Trophoblast cell (in vitro differentiated cells and primary cell): ENCODE data around the gene ERC1.

Experiments used
- DNase-seq, 2 donors: peaks; one replicate each; pipeline ENCODE4 v3.0.0-alpha.2; 2016
- H2AFZ ChIP-seq: 2 replicates; pipeline ENCODE4 v1.6.1; 2013; ENCODE audit warnings: low read length, moderate library complexity, mild to moderate bottlenecking; ENCODE audit not compliant: insufficient read depth, poor library complexity
- H2AK5ac ChIP-seq: 2 replicates; pipeline ENCODE4 v1.6.1; 2013; ENCODE audit warnings: mild to moderate bottlenecking, low read length
- H2BK120ac ChIP-seq: 2 replicates; pipeline ENCODE4 v1.6.1; 2013; ENCODE audit warnings: low read length, mild to moderate bottlenecking, moderate library complexity; ENCODE audit not compliant: insufficient read depth, poor library complexity
- H2BK12ac ChIP-seq: 2 replicates; pipeline ENCODE4 v1.6.1; 2013; ENCODE audit warnings: mild to moderate bottlenecking, low read length, moderate library complexity
- H2BK5ac ChIP-seq: 2 replicates; pipeline ENCODE4 v1.6.1; 2013; ENCODE audit warnings: low read length, low read depth, moderate library complexity, mild to moderate bottlenecking; ENCODE audit not compliant: poor library complexity
- H3K14ac ChIP-seq: 2 replicates; pipeline ENCODE4 v1.6.1; 2013; ENCODE audit warnings: mild to moderate bottlenecking, low read length
- H3K18ac ChIP-seq: 2 replicates; pipeline ENCODE4 v1.6.1; 2013; ENCODE audit warnings: mild to moderate bottlenecking, low read length
- H3K23ac ChIP-seq: 2 replicates; pipeline ENCODE4 v1.6.1; 2013; ENCODE audit warnings: low read length
- H3K27ac ChIP-seq: 2 replicates; pipeline ENCODE4 v1.5.1; 2013; ENCODE audit warnings: low read depth, mild to moderate bottlenecking, inconsistent platforms, low read length, moderate library complexity
- H3K27me3 ChIP-seq: 2 replicates; pipeline ENCODE4 v1.6.1; 2013; ENCODE audit warnings: inconsistent platforms, mild to moderate bottlenecking, low read length, moderate library complexity; ENCODE audit not compliant: insufficient read depth
- H3K36me3 ChIP-seq, 2 experiments: 1 replicate in 1 of 2; 2 replicates in 1 of 2; pipeline ENCODE4 v1.6.1; 2013; ENCODE audit warnings: low read length in 2 of 2, mild to moderate bottlenecking in 2 of 2, moderate library complexity in 1 of 2; ENCODE audit not compliant: insufficient read depth in 2 of 2, control insufficient read depth in 1 of 2
- H3K4ac ChIP-seq: 2 replicates; pipeline ENCODE4 v1.6.1; 2013; ENCODE audit warnings: low read depth, mild to moderate bottlenecking, low read length, moderate library complexity
- H3K4me1 ChIP-seq, 2 experiments: 1 replicate in 1 of 2; 2 replicates in 1 of 2; pipeline ENCODE4 v1.6.1; 2013; ENCODE audit warnings: low read length in 2 of 2, mild to moderate bottlenecking in 2 of 2, moderate library complexity in 1 of 2; ENCODE audit not compliant: insufficient read depth in 2 of 2, control insufficient read depth in 1 of 2
- H3K4me2 ChIP-seq: 2 replicates; pipeline ENCODE4 v1.6.1; 2013; ENCODE audit warnings: inconsistent platforms, mild to moderate bottlenecking, low read length, moderate library complexity
- H3K4me3 ChIP-seq: 2 replicates; pipeline ENCODE4 v1.5.1; 2013; ENCODE audit warnings: mild to moderate bottlenecking, low read depth, low read length, inconsistent platforms
- H3K79me1 ChIP-seq: one replicate; pipeline ENCODE4 v1.6.1; 2013; ENCODE audit warnings: low read length
- H3K79me2 ChIP-seq: 2 replicates; pipeline ENCODE4 v1.6.1; 2013; ENCODE audit warnings: low read length, mild to moderate bottlenecking; ENCODE audit not compliant: control insufficient read depth, insufficient read depth, poor library complexity
- H3K9ac ChIP-seq: 2 replicates; pipeline ENCODE4 v1.6.1; 2013; ENCODE audit warnings: mild to moderate bottlenecking, low read length
- H3K9me3 ChIP-seq: 2 replicates; pipeline ENCODE4 v1.6.1; 2013; ENCODE audit warnings: low read depth, mild to moderate bottlenecking, control low read depth, inconsistent platforms, low read length; ENCODE audit not compliant: insufficient read depth
- H4K12ac ChIP-seq: 2 replicates; pipeline ENCODE4 v1.6.1; 2013; ENCODE audit warnings: low read depth, mild to moderate bottlenecking, low read length, moderate library complexity
- H4K8ac ChIP-seq: 2 replicates; pipeline ENCODE4 v1.6.1; 2013; ENCODE audit warnings: low read depth, mild to moderate bottlenecking, low read length, moderate library complexity
- H4K91ac ChIP-seq: one replicate; pipeline ENCODE4 v1.6.1; 2013; ENCODE audit warnings: low read depth, mild to moderate bottlenecking, low read length, moderate library complexity
- WGBS: extraction: QIAGEN DNeasy Blood & Tissue Kit; methylation state at CpG from one replicate; pipeline ENCODE4 v1.1.7; 2013; ENCODE audit warnings: missing lambda C conversion rate; ENCODE audit not compliant: insufficient read length, insufficient coverage; ENCODE audit errors: extremely low coverage; 5-methylcytosine and 5-hydroxymethylcytosine counted together

Gene ERC1

DNA sequence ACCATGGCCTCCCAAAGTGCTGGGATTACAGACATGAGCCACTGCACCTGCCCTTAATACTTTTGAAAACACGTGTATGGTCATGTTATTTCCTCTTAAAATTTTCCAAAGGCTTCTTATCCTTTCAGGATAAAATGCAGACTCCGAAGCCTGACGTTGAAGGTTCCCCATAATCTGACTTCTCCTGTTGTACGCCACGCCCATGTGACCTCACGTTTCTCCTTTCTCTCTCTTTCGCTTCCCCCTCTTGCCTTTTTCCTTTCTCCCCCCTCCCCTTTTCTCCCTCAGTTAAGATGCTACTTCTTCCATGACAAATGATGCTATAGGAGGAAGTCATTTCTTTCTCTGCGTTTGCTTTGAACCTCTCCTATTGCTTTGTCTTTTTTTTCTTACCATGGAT lies 337.4 kb downstream of the ERC1 start:
- no peaks in the 10 kb centered on the region for H3K36me3 ChIP-seq
- WGBS = no CpG with 5 or more reads among the region's 8 CpGs
- no peak overlapping the region for H3K9ac ChIP-seq
- H4K91ac ChIP-seq = no peak overlapping the region
- H3K14ac ChIP-seq = no peak overlapping the region
- no peaks in the 10 kb centered on the region for H3K79me2 ChIP-seq
- H3K4me1 ChIP-seq = no peaks in the 10 kb centered on the region
- H3K23ac ChIP-seq = no peak overlapping the region
- no peak overlapping the region for H2AFZ ChIP-seq
- H4K12ac ChIP-seq = no peak overlapping the region
- no peak overlapping the region for H3K18ac ChIP-seq
- no peaks in the 10 kb centered on the region for H3K79me1 ChIP-seq
- H2BK12ac ChIP-seq = no peak overlapping the region
- no peak overlapping the region for H3K4me2 ChIP-seq
- no peaks in the 10 kb centered on the region for H3K9me3 ChIP-seq
- H3K4ac ChIP-seq = no peak overlapping the region
- no peak overlapping the region for H3K27ac ChIP-seq
- H3K4me3 ChIP-seq = no peak overlapping the region
- no peak overlapping the region for H2BK5ac ChIP-seq
- H2BK120ac ChIP-seq = no peak overlapping the region
- no peak overlapping the region for H4K8ac ChIP-seq
- peak in 1 of 2 donors; percentile 3 for DNase-seq
- H2AK5ac ChIP-seq = no peak overlapping the region
- H3K27me3 ChIP-seq = no peaks in the 10 kb centered on the region

DNA sequence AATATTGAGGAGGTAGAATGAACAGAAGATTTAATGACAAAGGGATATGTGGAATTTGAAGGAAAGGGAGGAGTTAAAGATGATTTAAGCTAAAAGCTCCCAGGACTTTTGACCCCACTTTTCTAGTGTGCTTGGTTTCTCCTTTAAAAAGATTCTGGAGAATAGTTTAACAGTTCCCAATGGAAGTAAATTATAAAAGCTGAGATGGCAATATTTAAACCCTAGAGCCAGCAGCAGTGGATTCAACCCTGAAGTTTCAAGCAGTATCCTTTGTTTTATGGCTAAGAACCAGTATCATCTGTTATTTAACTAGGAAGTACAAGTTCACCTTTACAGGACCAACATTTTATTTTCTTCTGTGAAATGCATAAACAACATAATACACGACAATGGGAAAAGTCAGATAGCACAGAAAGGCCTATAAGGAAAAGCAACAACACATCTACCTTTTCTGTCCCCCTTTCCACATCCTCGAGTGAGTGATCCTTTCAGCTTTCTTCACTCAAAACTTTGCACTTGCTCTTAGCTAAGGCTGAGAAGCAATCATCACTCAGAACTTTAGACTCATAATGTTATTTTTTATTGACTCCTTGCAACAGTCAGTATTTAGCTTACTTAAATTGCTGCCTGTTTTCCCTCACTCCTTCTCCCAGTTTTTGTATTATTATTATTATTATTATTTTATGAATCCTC lies 338.9 kb downstream of the ERC1 start:
- Histone ChIP-seq H3K23ac (no peak overlapping the region), H3K4ac (no peak overlapping the region), H3K36me3 (no peaks in the 10 kb centered on the region), H3K9me3 (no peaks in the 10 kb centered on the region), H2BK120ac (no peak overlapping the region), H3K27ac (no peak overlapping the region), H2BK5ac (no peak overlapping the region), H3K79me2 (no peaks in the 10 kb centered on the region), H3K4me1 (no peaks in the 10 kb centered on the region), H3K79me1 (no peaks in the 10 kb centered on the region), H3K4me2 (no peak overlapping the region), H3K27me3 (no peaks in the 10 kb centered on the region), H3K14ac (no peak overlapping the region), H3K18ac (no peak overlapping the region), H4K12ac (no peak overlapping the region), H4K8ac (no peak overlapping the region), H2BK12ac (no peak overlapping the region), H4K91ac (no peak overlapping the region), H3K9ac (no peak overlapping the region), H2AFZ (no peak overlapping the region), H3K4me3 (no peak overlapping the region), H2AK5ac (no peak overlapping the region)
- WGBS = no CpG with 5 or more reads among the region's 2 CpGs
- DNase-seq = no peak

DNA sequence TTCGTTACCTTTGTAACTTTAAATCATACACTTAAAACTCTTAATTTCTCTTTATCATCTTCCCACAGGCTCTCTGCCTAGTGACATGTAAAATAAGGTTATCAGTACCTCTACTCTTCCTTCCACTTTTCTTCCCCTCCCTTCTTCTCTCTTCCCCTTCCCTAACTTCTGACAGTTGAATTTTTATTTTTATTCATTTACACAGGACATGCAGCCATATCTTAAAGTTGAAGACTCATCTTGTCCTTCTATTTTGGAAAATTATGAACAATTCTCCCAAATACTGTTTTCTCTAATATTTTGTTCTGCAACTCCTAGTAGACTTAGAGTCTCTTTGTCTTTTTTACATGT lies 339.4 kb downstream of the ERC1 start:
- no peak overlapping the region for H4K91ac ChIP-seq
- H3K79me2 ChIP-seq = no peaks in the 10 kb centered on the region
- H2BK120ac ChIP-seq = no peak overlapping the region
- no peak overlapping the region for H4K12ac ChIP-seq
- H3K9me3 ChIP-seq = no peaks in the 10 kb centered on the region
- no peak overlapping the region for H3K4ac ChIP-seq
- no peak overlapping the region for H2BK5ac ChIP-seq
- H2AK5ac ChIP-seq = no peak overlapping the region
- no peak overlapping the region for H3K4me3 ChIP-seq
- no peak overlapping the region for H3K18ac ChIP-seq
- no peak overlapping the region for H3K14ac ChIP-seq
- DNase-seq = no peak
- H2BK12ac ChIP-seq = no peak overlapping the region
- no peak overlapping the region for H3K4me2 ChIP-seq
- no peak overlapping the region for H3K27ac ChIP-seq
- no peak overlapping the region for H2AFZ ChIP-seq
- no peaks in the 10 kb centered on the region for H3K4me1 ChIP-seq
- H3K9ac ChIP-seq = no peak overlapping the region
- H3K79me1 ChIP-seq = no peaks in the 10 kb centered on the region
- no peaks in the 10 kb centered on the region for H3K27me3 ChIP-seq
- H4K8ac ChIP-seq = no peak overlapping the region
- no peak overlapping the region for H3K23ac ChIP-seq
- no peaks in the 10 kb centered on the region for H3K36me3 ChIP-seq
- whole genome bisulfite sequencing = no CpG with 5 or more reads among the region's 1 CpG

DNA sequence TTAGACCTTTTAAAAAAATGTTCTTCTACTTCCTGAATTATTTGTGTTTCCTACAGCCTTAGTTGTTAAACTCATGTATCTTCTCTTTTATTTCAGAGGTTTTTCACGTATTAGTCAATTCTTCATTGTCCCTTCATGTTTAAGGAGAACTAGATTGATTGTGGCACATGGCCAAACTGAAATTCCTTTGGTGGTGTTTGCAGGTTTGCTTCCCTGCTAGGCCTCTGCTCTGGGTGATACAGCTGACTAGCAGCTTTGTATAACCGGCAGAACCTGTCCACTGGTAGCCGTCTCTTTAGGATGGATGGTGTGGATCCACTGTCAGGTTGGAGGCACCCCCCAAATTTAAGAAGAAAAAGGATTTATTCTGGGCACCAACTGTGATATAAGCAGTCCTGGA lies 341.3 kb downstream of the ERC1 start:
- no CpG with 5 or more reads among the region's 3 CpGs for WGBS
- Histone ChIP-seq H4K8ac (no peak overlapping the region), H3K4me3 (no peak overlapping the region), H3K9me3 (no peaks in the 10 kb centered on the region), H3K4me2 (no peak overlapping the region), H3K4me1 (no peaks in the 10 kb centered on the region), H3K36me3 (no peaks in the 10 kb centered on the region), H2BK120ac (no peak overlapping the region), H3K14ac (no peak overlapping the region), H4K12ac (no peak overlapping the region), H2BK12ac (no peak overlapping the region), H4K91ac (no peak overlapping the region), H3K4ac (no peak overlapping the region), H3K79me1 (no peaks in the 10 kb centered on the region), H3K27ac (no peak overlapping the region), H3K79me2 (no peaks in the 10 kb centered on the region), H3K27me3 (no peaks in the 10 kb centered on the region), H3K18ac (no peak overlapping the region), H3K9ac (no peak overlapping the region), H2AK5ac (no peak overlapping the region), H2AFZ (no peak overlapping the region), H2BK5ac (no peak overlapping the region), H3K23ac (no peak overlapping the region)
- no peak for DNase-seq
